ENCODE data around the gene GATA5. TPM values are rescaled to one million over a fixed set of nuclear protein-coding genes. Genes with fewer than 3 reads are reported as not detected.

Gene GATA5
- total and polyA plus RNA-seq, 4 donors, result 0.49 to 15.2 (median 1.3) TPM

DNA sequence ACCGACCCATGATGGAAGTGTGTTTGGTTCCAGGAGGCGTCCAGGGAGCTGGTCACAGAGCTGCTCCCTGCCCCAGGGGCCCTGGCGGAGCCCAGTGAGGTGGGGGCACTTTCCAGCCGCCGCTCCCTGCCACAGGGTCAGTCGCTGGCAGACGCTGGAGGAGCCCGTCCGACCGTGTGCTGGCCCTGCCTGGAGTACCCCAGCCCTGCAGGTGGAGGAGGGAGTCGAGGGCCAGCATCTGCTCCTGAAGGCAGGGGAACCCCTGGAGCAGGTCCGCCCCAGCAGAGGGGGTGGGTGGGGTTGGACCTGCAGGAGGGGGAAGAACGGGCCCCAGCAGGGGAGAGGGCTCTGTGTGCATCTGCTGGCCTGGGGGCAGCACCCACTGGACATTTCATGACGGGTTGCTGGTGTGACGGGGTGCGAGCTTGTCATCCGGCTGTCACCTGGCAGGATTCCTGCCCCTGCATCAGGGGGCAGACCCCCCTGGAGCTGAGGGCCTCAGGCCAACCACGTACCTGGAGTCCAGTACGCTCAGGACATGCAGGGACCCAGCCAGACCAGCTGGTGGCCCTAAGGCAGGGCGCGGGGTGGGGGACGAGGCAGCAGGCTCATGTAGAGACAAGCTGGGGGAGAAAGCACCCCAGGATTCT is 32.3 kb upstream of the GATA5 start:
- Histone ChIP-seq H3K27me3 (ENCODE audit: control insufficient read depth in 3 of 3, insufficient read depth in 3 of 3, low read length in 2 of 3) (peaks cover 0 to 12% (median 0%) of the 10 kb centered on the region in 3 donors), H3K27ac (ENCODE audit: low read depth in 1 of 2, low read length in 1 of 2) (no peak overlapping the region), H3K36me3 (ENCODE audit: control insufficient read depth in 4 of 4, insufficient read depth in 4 of 4, low read length in 4 of 4) (no peaks in the 10 kb centered on the region), H3K4me1 (ENCODE audit: control insufficient read depth in 5 of 5, insufficient read depth in 5 of 5, low read length in 5 of 5) (peaks cover 0 to 9% (median 0%) of the 10 kb centered on the region in 5 donors), H3K9me3 (ENCODE audit: control insufficient read depth in 4 of 4, insufficient read depth in 3 of 4, low read length in 3 of 4) (peaks cover 0 to 5% (median 0%) of the 10 kb centered on the region in 4 donors), H3K9ac (ENCODE audit: insufficient read depth in 1 of 2, low read length in 2 of 2) (no peak overlapping the region), H3K4me3 (no peak overlapping the region)
- no peak for TF ChIP-seq CTCF (IDR thresholded peaks at IDR 0.05; ENCODE audit: control extremely low read depth, extremely low read depth)
- 73 to 87% methylated on average over 22 of the region's 22 CpGs for WGBS, 2 donors
- no peak for ATAC-seq (ENCODE audit: insufficient read depth, low FRiP score)
- no peak for DNase-seq

- no peak for ATAC-seq (ENCODE audit: insufficient read depth, low FRiP score)
- no peak overlapping the region for H3K27ac ChIP-seq (ENCODE audit: low read depth in 1 of 2, low read length in 1 of 2)
- peaks cover 0 to 5% (median 0%) of the 10 kb centered on the region in 3 donors for H3K27me3 ChIP-seq (ENCODE audit: control insufficient read depth in 3 of 3, insufficient read depth in 3 of 3, low read length in 2 of 3)
- DNase-seq, result peak in 2 of 3 donors; percentile 46 to 57
- H3K4me1 ChIP-seq (ENCODE audit: control insufficient read depth in 5 of 5, insufficient read depth in 5 of 5, low read length in 5 of 5), result peaks cover 0 to 9% (median 0%) of the 10 kb centered on the region in 5 donors
- H3K9me3 ChIP-seq (ENCODE audit: control insufficient read depth in 4 of 4, insufficient read depth in 3 of 4, low read length in 3 of 4), result peaks cover 0 to 5% (median 0%) of the 10 kb centered on the region in 4 donors
- no peak for TF ChIP-seq CTCF (IDR thresholded peaks at IDR 0.05; ENCODE audit: control extremely low read depth, extremely low read depth)
- no peaks in the 10 kb centered on the region for H3K36me3 ChIP-seq (ENCODE audit: control insufficient read depth in 4 of 4, insufficient read depth in 4 of 4, low read length in 4 of 4)
- H3K9ac ChIP-seq (ENCODE audit: insufficient read depth in 1 of 2, low read length in 2 of 2), result no peak overlapping the region
- H3K4me3 ChIP-seq, result no peak overlapping the region
- 52 to 59% methylated on average over 7 of the region's 7 CpGs for WGBS, 2 donors
Observed at GRCh38 chr20:62507323-62507722, 31.5 kb upstream of the GATA5 start.

GRCh38 chr20:62506791-62507190 is 31.0 kb upstream of the GATA5 start:
- Histone ChIP-seq H3K27ac (ENCODE audit: low read depth in 1 of 2, low read length in 1 of 2) (no peak overlapping the region), H3K4me3 (no peak overlapping the region), H3K4me1 (ENCODE audit: control insufficient read depth in 5 of 5, insufficient read depth in 5 of 5, low read length in 5 of 5) (peaks cover 0 to 9% (median 0%) of the 10 kb centered on the region in 5 donors), H3K9ac (ENCODE audit: insufficient read depth in 1 of 2, low read length in 2 of 2) (no peak overlapping the region), H3K9me3 (ENCODE audit: control insufficient read depth in 4 of 4, insufficient read depth in 3 of 4, low read length in 3 of 4) (peaks cover 0 to 5% (median 0%) of the 10 kb centered on the region in 4 donors), H3K36me3 (ENCODE audit: control insufficient read depth in 4 of 4, insufficient read depth in 4 of 4, low read length in 4 of 4) (no peaks in the 10 kb centered on the region), H3K27me3 (ENCODE audit: control insufficient read depth in 3 of 3, insufficient read depth in 3 of 3, low read length in 2 of 3) (peaks cover 0 to 3% (median 0%) of the 10 kb centered on the region in 3 donors)
- 91 to 96% methylated on average over 16 of the region's 16 CpGs for WGBS, 2 donors
- ATAC-seq (ENCODE audit: insufficient read depth, low FRiP score), result no peak
- no peak for TF ChIP-seq CTCF (IDR thresholded peaks at IDR 0.05; ENCODE audit: control extremely low read depth, extremely low read depth)
- DNase-seq, result no peak
